Vagina (tissue), 2 donors: ENCODE measurements around the gene FBXL4. TPM values are rescaled to one million over a fixed set of nuclear protein-coding genes. Genes with fewer than 3 reads are reported as not detected.

Experiments used
- DNase-seq, 2 donors: peaks; one replicate each; pipeline ENCODE4 v3.0.0-alpha.2; 2017; ENCODE audit errors: extremely low spot score in 2 of 2
- H3K27ac ChIP-seq: fragments of 200-600 bp; sonication (generic); one replicate; pipeline ENCODE4 v1.5.1; 2019
- H3K27me3 ChIP-seq: fragments of 200-600 bp; sonication (generic); one replicate; pipeline ENCODE4 v1.5.1; 2019
- H3K36me3 ChIP-seq, 2 donors: fragments of 200-600 bp; sonication (generic); one replicate each; pipeline ENCODE4 v1.5.1; 2017 to 2019
- H3K4me1 ChIP-seq: fragments of 200-600 bp; sonication (generic); one replicate; pipeline ENCODE4 v1.5.1; 2019
- H3K4me3 ChIP-seq, 2 donors: fragments of 200-600 bp; sonication (generic); 1 replicate in 1 of 2; 2 replicates in 1 of 2; pipeline ENCODE4 v1.5.1; 2016 to 2019
- H3K9me3 ChIP-seq: fragments of 200-600 bp; sonication (generic); one replicate; pipeline ENCODE4 v1.5.1; 2019
- POLR2A ChIP-seq, 2 donors: fragments of 450-650 bp; IDR thresholded peaks; one replicate each; pipeline ENCODE4 v1.6.1; 2017; ENCODE audit warnings: antibody characterized with exemption in 2 of 2, mild to moderate bottlenecking in 2 of 2, moderate library complexity in 2 of 2
- POLR2AphosphoS5 ChIP-seq, 2 donors: sonication (generic); formaldehyde crosslinking; IDR thresholded peaks; one replicate each; pipeline ENCODE4 v1.9.0; 2017; ENCODE audit warnings: antibody characterized with exemption in 2 of 2, mild to moderate bottlenecking in 2 of 2, low read depth in 1 of 2; ENCODE audit not compliant: insufficient read depth in 1 of 2
- intact Hi-C: fragments of 100-400 bp; cut with DNase I; formaldehyde crosslinking; loops from one replicate; pipeline ENCODE4 v1.15.1; 2023
- total RNA-seq: library from RNA; depleted of rRNA; stranded (reverse); fragments of >200 nt; gene quantifications from one replicate; pipeline ENCODE4 v1.2.3, GENCODE V29; 2016
- TF ChIP-seq, protein P1 (sequence below), 3 experiments: fragments of 450-650 bp in 2 of 3; fragments of 200-600 bp in 1 of 3; sonication (generic) in 1 of 3; IDR thresholded peaks; one replicate each; pipeline ENCODE4 v1.5.1; 2017 to 2019; ENCODE audit warnings: antibody characterized with exemption in 3 of 3, mild to moderate bottlenecking in 2 of 3, moderate library complexity in 2 of 3

Gene FBXL4
- total RNA-seq, 1 donor from 2014 or later, result 17.7 TPM

DNA sequence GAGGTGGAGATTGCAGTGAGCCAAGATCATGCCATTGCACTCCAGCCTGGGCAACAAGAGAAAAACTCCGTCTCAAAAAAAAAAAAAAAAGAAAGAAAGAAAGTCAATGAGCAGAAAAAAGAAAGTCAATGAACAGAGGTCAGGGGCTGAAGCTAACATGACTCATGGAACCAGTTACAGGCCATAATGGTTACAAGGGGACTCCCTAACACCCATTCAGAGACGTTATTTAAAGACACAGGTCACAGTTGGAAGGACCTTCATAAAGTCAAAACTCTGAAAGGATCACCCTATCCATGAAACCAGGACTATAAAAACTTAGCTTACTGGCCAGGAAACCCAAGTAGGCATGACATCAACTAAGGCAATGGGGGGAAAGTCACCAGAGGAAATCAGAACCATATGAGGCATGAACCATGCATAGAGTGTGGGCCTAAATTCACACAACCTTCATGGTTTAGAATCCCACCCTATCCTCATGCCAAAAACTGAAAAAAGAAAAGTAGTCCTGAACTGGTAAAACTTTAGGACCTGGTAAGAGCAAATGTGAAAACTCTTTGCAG lies 18.2 kb downstream of the FBXL4 start:
- H3K9me3 ChIP-seq, result no peaks in the 10 kb centered on the region
- intact Hi-C loops, result no loop called here
- H3K36me3 ChIP-seq, result no peaks in the 10 kb centered on the region
- no peak for DNase-seq
- TF ChIP-seq POLR2AphosphoS5 (IDR thresholded peaks at IDR 0.05; ENCODE audit: insufficient read depth in 1 of 2, low read depth in 1 of 2), result no peak
- no peak for TF ChIP-seq POLR2A (IDR thresholded peaks at IDR 0.05)
- TF ChIP-seq, protein P1, sequence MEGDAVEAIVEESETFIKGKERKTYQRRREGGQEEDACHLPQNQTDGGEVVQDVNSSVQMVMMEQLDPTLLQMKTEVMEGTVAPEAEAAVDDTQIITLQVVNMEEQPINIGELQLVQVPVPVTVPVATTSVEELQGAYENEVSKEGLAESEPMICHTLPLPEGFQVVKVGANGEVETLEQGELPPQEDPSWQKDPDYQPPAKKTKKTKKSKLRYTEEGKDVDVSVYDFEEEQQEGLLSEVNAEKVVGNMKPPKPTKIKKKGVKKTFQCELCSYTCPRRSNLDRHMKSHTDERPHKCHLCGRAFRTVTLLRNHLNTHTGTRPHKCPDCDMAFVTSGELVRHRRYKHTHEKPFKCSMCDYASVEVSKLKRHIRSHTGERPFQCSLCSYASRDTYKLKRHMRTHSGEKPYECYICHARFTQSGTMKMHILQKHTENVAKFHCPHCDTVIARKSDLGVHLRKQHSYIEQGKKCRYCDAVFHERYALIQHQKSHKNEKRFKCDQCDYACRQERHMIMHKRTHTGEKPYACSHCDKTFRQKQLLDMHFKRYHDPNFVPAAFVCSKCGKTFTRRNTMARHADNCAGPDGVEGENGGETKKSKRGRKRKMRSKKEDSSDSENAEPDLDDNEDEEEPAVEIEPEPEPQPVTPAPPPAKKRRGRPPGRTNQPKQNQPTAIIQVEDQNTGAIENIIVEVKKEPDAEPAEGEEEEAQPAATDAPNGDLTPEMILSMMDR (IDR thresholded peaks at IDR 0.05), result no peak
- no peak overlapping the region for H3K27ac ChIP-seq
- H3K4me1 ChIP-seq, result no peaks in the 10 kb centered on the region
- no peaks in the 10 kb centered on the region for H3K27me3 ChIP-seq
- H3K4me3 ChIP-seq, result no peak overlapping the region

DNA sequence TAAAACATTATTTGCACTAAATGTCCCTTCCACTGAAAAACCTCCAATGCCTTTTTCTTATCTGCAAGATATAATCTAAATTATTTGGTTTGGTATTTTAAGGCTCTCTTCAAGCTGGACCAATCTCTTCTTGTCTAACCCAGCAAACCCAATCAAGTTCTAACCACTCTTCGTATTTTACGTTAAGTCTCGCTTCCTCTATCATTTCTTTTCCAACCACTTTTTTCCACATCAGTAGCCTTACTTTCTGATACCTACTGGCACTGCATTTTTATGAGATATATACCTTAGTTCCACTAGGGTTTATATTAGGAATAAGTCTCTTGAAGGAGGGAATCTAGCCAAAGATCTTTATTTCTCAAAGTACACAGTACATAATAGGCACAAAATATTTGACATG lies 19.1 kb downstream of the FBXL4 start:
- Histone ChIP-seq H3K4me3 (no peak overlapping the region), H3K9me3 (no peaks in the 10 kb centered on the region), H3K36me3 (no peaks in the 10 kb centered on the region), H3K4me1 (no peaks in the 10 kb centered on the region), H3K27ac (no peak overlapping the region), H3K27me3 (no peaks in the 10 kb centered on the region)
- TF ChIP-seq POLR2A (IDR thresholded peaks at IDR 0.05) (no peak), POLR2AphosphoS5 (IDR thresholded peaks at IDR 0.05; ENCODE audit: insufficient read depth in 1 of 2, low read depth in 1 of 2) (no peak)
- TF ChIP-seq, protein P1 (IDR thresholded peaks at IDR 0.05), result no peak
- DNase-seq, result no peak
- intact Hi-C loops, result no loop called here

DNA sequence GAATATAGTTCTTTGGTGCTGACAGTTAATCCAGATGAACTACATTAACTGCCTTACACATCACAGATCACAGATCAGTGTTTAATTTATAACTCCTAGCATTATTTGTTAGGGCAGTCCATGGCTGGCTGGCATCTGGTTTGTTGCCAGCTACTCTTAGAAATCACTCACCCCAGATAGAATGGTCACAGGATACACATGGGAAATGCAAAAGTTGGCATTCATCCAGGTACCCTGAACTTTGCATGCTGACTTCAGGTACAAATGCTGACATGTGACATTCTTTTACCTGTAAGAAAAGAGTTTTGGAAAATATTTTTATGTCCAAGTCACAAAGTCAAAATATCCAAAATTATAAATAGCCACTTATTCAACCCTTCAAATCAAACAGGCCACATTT lies 20.2 kb downstream of the FBXL4 start:
- Histone ChIP-seq H3K27me3 (no peaks in the 10 kb centered on the region), H3K9me3 (no peaks in the 10 kb centered on the region), H3K36me3 (no peaks in the 10 kb centered on the region), H3K4me1 (no peaks in the 10 kb centered on the region), H3K27ac (no peak overlapping the region), H3K4me3 (no peak overlapping the region)
- no peak for TF ChIP-seq POLR2A (IDR thresholded peaks at IDR 0.05)
- TF ChIP-seq POLR2AphosphoS5 (IDR thresholded peaks at IDR 0.05; ENCODE audit: insufficient read depth in 1 of 2, low read depth in 1 of 2), result no peak
- TF ChIP-seq, protein P1 (IDR thresholded peaks at IDR 0.05), result no peak
- intact Hi-C loops, result no loop called here
- no peak for DNase-seq

DNA sequence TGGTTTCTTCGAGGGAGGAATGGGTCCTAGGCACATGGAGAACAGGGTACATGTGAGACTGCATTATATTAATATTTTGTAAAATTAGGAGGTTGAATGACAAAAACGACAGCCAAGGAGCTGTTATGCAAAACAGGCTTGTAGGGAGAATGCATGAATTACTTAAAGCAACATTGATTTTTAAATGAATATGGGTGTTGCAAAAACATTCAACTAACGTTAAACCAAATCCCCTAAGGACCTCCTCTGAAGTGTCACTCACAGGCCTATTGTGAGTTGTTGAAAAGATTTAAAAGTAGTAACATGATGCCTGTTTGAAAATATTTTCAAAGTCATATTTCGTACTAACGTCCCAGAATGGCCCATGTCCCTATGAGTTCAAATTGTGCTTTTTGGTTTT lies 21.9 kb downstream of the FBXL4 start:
- H3K27me3 ChIP-seq, result no peaks in the 10 kb centered on the region
- H3K4me1 ChIP-seq, result no peaks in the 10 kb centered on the region
- H3K36me3 ChIP-seq, result no peaks in the 10 kb centered on the region
- TF ChIP-seq POLR2AphosphoS5 (IDR thresholded peaks at IDR 0.05; ENCODE audit: insufficient read depth in 1 of 2, low read depth in 1 of 2), result no peak
- TF ChIP-seq, protein P1 (IDR thresholded peaks at IDR 0.05), result no peak
- TF ChIP-seq POLR2A (IDR thresholded peaks at IDR 0.05), result no peak
- intact Hi-C loops, result no loop called here
- H3K4me3 ChIP-seq, result no peak overlapping the region
- H3K27ac ChIP-seq, result no peak overlapping the region
- no peaks in the 10 kb centered on the region for H3K9me3 ChIP-seq
- DNase-seq, result no peak

DNA sequence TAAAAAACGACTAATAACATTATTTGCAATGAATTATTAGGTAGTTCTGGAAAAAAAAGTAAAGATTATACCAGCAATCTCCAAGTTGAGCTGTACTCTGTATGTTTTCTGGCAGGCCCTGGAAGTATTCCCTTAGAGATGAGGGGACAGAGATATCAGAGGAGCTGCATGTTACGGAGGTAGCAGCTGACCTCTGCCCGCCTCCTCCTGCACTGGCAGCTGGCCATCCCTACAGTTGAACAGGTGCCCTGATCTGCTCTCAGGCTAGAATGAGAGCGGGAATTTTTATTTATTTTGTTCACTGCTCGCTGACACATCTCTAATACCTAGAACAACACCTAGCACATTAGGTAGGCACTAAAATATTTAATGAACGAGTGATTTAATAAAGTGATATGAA lies 23.1 kb downstream of the FBXL4 start:
- Histone ChIP-seq H3K27ac (no peak overlapping the region), H3K9me3 (no peaks in the 10 kb centered on the region), H3K36me3 (no peaks in the 10 kb centered on the region), H3K4me1 (no peaks in the 10 kb centered on the region), H3K27me3 (no peaks in the 10 kb centered on the region), H3K4me3 (no peak overlapping the region)
- intact Hi-C loops, result no loop called here
- no peak for TF ChIP-seq POLR2AphosphoS5 (IDR thresholded peaks at IDR 0.05; ENCODE audit: insufficient read depth in 1 of 2, low read depth in 1 of 2)
- no peak for TF ChIP-seq POLR2A (IDR thresholded peaks at IDR 0.05)
- TF ChIP-seq, protein P1 (IDR thresholded peaks at IDR 0.05), result no peak
- DNase-seq, result no peak
